Measurements from ENCODE around the gene PLXNA1. TPM values are rescaled to one million over a fixed set of nuclear protein-coding genes. Genes with fewer than 3 reads are reported as not detected.

Gene PLXNA1
- total and polyA plus RNA-seq, 2 of the 8 experiments (the other 6 are each of a cell fraction or from before 2014, with no cell fraction given): 47.5 to 54.9 TPM

DNA sequence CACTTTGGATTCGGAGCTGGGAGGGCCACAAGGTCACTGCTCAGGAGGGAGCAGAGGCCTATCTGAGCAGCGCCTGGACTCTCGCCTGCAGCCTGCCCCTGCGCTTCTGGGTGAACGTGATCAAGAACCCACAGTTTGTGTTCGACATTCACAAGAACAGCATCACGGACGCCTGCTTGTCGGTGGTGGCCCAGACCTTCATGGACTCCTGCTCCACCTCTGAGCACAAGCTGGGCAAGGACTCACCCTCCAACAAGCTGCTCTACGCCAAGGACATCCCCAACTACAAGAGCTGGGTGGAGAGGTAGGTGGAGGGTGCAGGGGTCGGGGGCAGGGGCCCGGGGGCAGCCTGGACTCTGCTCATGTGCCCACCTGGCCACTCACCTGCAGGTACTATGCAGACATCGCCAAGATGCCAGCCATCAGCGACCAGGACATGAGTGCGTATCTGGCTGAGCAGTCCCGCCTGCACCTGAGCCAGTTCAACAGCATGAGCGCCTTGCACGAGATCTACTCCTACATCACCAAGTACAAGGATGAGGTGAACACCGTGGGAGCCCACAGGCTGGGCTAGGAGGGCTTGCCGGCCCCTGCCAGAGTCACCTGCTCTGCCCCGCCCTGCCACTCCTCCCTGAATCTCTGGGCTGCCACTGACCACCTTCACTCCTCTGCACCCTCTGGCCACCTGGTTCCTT lies 49.5 kb downstream of the PLXNA1 start (continued):
- TF ChIP-seq, protein P1, sequence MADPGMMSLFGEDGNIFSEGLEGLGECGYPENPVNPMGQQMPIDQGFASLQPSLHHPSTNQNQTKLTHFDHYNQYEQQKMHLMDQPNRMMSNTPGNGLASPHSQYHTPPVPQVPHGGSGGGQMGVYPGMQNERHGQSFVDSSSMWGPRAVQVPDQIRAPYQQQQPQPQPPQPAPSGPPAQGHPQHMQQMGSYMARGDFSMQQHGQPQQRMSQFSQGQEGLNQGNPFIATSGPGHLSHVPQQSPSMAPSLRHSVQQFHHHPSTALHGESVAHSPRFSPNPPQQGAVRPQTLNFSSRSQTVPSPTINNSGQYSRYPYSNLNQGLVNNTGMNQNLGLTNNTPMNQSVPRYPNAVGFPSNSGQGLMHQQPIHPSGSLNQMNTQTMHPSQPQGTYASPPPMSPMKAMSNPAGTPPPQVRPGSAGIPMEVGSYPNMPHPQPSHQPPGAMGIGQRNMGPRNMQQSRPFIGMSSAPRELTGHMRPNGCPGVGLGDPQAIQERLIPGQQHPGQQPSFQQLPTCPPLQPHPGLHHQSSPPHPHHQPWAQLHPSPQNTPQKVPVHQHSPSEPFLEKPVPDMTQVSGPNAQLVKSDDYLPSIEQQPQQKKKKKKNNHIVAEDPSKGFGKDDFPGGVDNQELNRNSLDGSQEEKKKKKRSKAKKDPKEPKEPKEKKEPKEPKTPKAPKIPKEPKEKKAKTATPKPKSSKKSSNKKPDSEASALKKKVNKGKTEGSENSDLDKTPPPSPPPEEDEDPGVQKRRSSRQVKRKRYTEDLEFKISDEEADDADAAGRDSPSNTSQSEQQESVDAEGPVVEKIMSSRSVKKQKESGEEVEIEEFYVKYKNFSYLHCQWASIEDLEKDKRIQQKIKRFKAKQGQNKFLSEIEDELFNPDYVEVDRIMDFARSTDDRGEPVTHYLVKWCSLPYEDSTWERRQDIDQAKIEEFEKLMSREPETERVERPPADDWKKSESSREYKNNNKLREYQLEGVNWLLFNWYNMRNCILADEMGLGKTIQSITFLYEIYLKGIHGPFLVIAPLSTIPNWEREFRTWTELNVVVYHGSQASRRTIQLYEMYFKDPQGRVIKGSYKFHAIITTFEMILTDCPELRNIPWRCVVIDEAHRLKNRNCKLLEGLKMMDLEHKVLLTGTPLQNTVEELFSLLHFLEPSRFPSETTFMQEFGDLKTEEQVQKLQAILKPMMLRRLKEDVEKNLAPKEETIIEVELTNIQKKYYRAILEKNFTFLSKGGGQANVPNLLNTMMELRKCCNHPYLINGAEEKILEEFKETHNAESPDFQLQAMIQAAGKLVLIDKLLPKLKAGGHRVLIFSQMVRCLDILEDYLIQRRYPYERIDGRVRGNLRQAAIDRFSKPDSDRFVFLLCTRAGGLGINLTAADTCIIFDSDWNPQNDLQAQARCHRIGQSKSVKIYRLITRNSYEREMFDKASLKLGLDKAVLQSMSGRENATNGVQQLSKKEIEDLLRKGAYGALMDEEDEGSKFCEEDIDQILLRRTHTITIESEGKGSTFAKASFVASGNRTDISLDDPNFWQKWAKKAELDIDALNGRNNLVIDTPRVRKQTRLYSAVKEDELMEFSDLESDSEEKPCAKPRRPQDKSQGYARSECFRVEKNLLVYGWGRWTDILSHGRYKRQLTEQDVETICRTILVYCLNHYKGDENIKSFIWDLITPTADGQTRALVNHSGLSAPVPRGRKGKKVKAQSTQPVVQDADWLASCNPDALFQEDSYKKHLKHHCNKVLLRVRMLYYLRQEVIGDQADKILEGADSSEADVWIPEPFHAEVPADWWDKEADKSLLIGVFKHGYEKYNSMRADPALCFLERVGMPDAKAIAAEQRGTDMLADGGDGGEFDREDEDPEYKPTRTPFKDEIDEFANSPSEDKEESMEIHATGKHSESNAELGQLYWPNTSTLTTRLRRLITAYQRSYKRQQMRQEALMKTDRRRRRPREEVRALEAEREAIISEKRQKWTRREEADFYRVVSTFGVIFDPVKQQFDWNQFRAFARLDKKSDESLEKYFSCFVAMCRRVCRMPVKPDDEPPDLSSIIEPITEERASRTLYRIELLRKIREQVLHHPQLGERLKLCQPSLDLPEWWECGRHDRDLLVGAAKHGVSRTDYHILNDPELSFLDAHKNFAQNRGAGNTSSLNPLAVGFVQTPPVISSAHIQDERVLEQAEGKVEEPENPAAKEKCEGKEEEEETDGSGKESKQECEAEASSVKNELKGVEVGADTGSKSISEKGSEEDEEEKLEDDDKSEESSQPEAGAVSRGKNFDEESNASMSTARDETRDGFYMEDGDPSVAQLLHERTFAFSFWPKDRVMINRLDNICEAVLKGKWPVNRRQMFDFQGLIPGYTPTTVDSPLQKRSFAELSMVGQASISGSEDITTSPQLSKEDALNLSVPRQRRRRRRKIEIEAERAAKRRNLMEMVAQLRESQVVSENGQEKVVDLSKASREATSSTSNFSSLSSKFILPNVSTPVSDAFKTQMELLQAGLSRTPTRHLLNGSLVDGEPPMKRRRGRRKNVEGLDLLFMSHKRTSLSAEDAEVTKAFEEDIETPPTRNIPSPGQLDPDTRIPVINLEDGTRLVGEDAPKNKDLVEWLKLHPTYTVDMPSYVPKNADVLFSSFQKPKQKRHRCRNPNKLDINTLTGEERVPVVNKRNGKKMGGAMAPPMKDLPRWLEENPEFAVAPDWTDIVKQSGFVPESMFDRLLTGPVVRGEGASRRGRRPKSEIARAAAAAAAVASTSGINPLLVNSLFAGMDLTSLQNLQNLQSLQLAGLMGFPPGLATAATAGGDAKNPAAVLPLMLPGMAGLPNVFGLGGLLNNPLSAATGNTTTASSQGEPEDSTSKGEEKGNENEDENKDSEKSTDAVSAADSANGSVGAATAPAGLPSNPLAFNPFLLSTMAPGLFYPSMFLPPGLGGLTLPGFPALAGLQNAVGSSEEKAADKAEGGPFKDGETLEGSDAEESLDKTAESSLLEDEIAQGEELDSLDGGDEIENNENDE (IDR thresholded peaks at IDR 0.05; ENCODE audit: insufficient replicate concordance, low read length): no peak
- no peak for TF ChIP-seq SIX5 (IDR thresholded peaks at IDR 0.05; ENCODE audit: low read depth, low read length)
- no peak for TF ChIP-seq SRF (IDR thresholded peaks at IDR 0.05; ENCODE audit: low read depth, low read length)
- TF ChIP-seq TBP (IDR thresholded peaks at IDR 0.05; ENCODE audit: low read depth, low read length): no peak
- TF ChIP-seq GABPA (IDR thresholded peaks at IDR 0.05; ENCODE audit: borderline replicate concordance, insufficient read depth, low read length): no peak
- TF ChIP-seq SP2 (IDR thresholded peaks at IDR 0.05; ENCODE audit: low read length): no peak
- no peak for TF ChIP-seq TCF12 (IDR thresholded peaks at IDR 0.05; ENCODE audit: low read depth, low read length)

Data from H1 (cell line).